ENCODE measurements around the gene RRP1. TPM values are rescaled to one million over a fixed set of nuclear protein-coding genes. Genes with fewer than 3 reads are reported as not detected.

RRP1 gene
- polyA plus RNA-seq, 1 of the 3 experiments (the other 2 are of a cell fraction) = 22.7 TPM

DNA sequence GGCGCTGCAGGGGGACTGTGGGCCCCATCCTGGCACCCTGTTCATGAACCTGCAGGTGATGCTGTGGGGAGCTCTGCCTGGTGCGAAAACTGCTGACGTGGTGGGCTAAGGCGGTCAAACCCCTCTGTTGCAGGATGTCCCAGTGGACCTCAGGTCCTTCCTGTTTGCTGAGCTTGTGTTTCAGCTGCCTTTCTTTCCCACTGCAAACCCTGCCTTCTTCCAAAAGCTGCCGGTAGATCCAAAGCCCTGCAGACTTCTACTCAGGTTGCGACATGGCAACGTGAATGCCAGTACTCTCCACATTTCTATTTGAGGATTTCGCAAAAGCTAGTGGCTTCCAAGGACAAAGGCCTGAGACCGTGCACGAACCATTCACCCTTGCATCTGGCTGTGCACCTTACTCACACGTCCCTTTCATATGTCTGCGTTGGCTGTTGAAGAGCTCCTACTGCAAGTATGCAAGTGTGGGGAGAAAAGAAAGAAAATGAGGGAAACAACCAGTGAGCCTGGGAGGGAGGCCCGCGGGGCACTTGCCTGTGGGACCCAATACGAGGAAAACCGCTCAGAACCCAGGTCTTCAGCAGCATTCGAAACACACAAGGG, 6.2 kb upstream of the RRP1 start:
- no peak overlapping the region for H3K4me3 ChIP-seq (ENCODE audit: low read depth in 2 of 2, low read length in 1 of 2)
- no peaks in the 10 kb centered on the region for H3K36me3 ChIP-seq (replicated peaks in 1 of 2; ENCODE audit: control insufficient read depth in 1 of 2, insufficient read depth in 2 of 2, low read length in 1 of 2)
- H3K79me2 ChIP-seq (ENCODE audit: insufficient read depth) = no peaks in the 10 kb centered on the region
- WGBS (ENCODE audit: low lambda C conversion rate) = 75% methylated on average over 17 of the region's 17 CpGs
- no peak for DNase-seq
- TF ChIP-seq RFX5 (IDR thresholded peaks at IDR 0.05; ENCODE audit: low read length) (no peak), JUND (IDR thresholded peaks at IDR 0.05) (no peak), EP300 (IDR thresholded peaks at IDR 0.05; ENCODE audit: borderline replicate concordance in 1 of 2, low read depth in 1 of 2, low read length in 1 of 2) (no peak), SMC3 (IDR thresholded peaks at IDR 0.05; ENCODE audit: low read depth, low read length) (no peak), ELF1 (IDR thresholded peaks at IDR 0.05) (no peak), NFIC (IDR thresholded peaks at IDR 0.05; ENCODE audit: borderline replicate concordance) (no peak), YY1 (IDR thresholded peaks at IDR 0.05; ENCODE audit: low read depth) (no peak), GATA2 (CRISPR knock-in tag; IDR thresholded peaks at IDR 0.05) (no peak), FOXM1 (IDR thresholded peaks at IDR 0.05; ENCODE audit: low read depth) (no peak)
- TF ChIP-seq, protein P1, sequence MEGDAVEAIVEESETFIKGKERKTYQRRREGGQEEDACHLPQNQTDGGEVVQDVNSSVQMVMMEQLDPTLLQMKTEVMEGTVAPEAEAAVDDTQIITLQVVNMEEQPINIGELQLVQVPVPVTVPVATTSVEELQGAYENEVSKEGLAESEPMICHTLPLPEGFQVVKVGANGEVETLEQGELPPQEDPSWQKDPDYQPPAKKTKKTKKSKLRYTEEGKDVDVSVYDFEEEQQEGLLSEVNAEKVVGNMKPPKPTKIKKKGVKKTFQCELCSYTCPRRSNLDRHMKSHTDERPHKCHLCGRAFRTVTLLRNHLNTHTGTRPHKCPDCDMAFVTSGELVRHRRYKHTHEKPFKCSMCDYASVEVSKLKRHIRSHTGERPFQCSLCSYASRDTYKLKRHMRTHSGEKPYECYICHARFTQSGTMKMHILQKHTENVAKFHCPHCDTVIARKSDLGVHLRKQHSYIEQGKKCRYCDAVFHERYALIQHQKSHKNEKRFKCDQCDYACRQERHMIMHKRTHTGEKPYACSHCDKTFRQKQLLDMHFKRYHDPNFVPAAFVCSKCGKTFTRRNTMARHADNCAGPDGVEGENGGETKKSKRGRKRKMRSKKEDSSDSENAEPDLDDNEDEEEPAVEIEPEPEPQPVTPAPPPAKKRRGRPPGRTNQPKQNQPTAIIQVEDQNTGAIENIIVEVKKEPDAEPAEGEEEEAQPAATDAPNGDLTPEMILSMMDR (IDR thresholded peaks at IDR 0.05) = no peak
- TF ChIP-seq, protein P2, sequence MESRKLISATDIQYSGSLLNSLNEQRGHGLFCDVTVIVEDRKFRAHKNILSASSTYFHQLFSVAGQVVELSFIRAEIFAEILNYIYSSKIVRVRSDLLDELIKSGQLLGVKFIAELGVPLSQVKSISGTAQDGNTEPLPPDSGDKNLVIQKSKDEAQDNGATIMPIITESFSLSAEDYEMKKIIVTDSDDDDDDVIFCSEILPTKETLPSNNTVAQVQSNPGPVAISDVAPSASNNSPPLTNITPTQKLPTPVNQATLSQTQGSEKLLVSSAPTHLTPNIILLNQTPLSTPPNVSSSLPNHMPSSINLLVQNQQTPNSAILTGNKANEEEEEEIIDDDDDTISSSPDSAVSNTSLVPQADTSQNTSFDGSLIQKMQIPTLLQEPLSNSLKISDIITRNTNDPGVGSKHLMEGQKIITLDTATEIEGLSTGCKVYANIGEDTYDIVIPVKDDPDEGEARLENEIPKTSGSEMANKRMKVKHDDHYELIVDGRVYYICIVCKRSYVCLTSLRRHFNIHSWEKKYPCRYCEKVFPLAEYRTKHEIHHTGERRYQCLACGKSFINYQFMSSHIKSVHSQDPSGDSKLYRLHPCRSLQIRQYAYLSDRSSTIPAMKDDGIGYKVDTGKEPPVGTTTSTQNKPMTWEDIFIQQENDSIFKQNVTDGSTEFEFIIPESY (IDR thresholded peaks at IDR 0.05; ENCODE audit: borderline replicate concordance, low read depth) = no peak
- no peaks in the 10 kb centered on the region for H3K4me1 ChIP-seq (ENCODE audit: control insufficient read depth in 1 of 2, insufficient read depth in 2 of 2, low read depth in 1 of 2, low read length in 1 of 2)
- ChIA-PET POLR2A (no interaction called here), CTCF (no interaction called here)
- no peaks in the 10 kb centered on the region for H4K20me1 ChIP-seq (ENCODE audit: insufficient read depth)
- no peak overlapping the region for H3K9ac ChIP-seq
- peaks cover 4% of the 10 kb centered on the region for H3F3A ChIP-seq (replicated peaks; ENCODE audit: insufficient read depth)
- no peak overlapping the region for H3K4me2 ChIP-seq
- H2AFZ ChIP-seq (ENCODE audit: low read depth) = no peak overlapping the region
- H3K27me3 ChIP-seq (ENCODE audit: insufficient read depth) = no peaks in the 10 kb centered on the region
- H3K9me3 ChIP-seq = no peaks in the 10 kb centered on the region
- no peaks in the 10 kb centered on the region for H3K9me2 ChIP-seq
- no peak overlapping the region for H3K27ac ChIP-seq (ENCODE audit: low read depth in 2 of 2, low read length in 1 of 2)

GRCh38 chr21:43785134-43785533, 4.2 kb upstream of the RRP1 start:
- H4K20me1 ChIP-seq (ENCODE audit: insufficient read depth) = no peaks in the 10 kb centered on the region
- no peaks in the 10 kb centered on the region for H3K36me3 ChIP-seq (replicated peaks in 1 of 2; ENCODE audit: control insufficient read depth in 1 of 2, insufficient read depth in 2 of 2, low read length in 1 of 2)
- no peak overlapping the region for H3K4me2 ChIP-seq
- H3F3A ChIP-seq (replicated peaks; ENCODE audit: insufficient read depth) = peaks cover 10% of the 10 kb centered on the region
- no peak overlapping the region for H3K27ac ChIP-seq (ENCODE audit: low read depth in 2 of 2, low read length in 1 of 2)
- TF ChIP-seq CHD2 (IDR thresholded peaks at IDR 0.05; ENCODE audit: low read length, partially characterized antibody) (no peak), FOXM1 (IDR thresholded peaks at IDR 0.05; ENCODE audit: low read depth) (no peak), NRF1 (IDR thresholded peaks at IDR 0.05; ENCODE audit: low read depth, low read length) (no peak), EZH2phosphoT487 (IDR thresholded peaks at IDR 0.05; ENCODE audit: borderline replicate concordance, low read depth) (no peak), SIN3A (IDR thresholded peaks at IDR 0.05; ENCODE audit: borderline replicate concordance, low read depth, low read length) (no peak), FOXJ3 (CRISPR knock-in tag; IDR thresholded peaks at IDR 0.05) (no peak), MEF2A (IDR thresholded peaks at IDR 0.05; ENCODE audit: borderline replicate concordance, low read depth) (no peak), RFX5 (IDR thresholded peaks at IDR 0.05; ENCODE audit: low read length) (no peak), GATA2 (CRISPR knock-in tag; IDR thresholded peaks at IDR 0.05) (no peak), SMC3 (IDR thresholded peaks at IDR 0.05; ENCODE audit: low read depth, low read length) (no peak)
- TF ChIP-seq, protein P1 (IDR thresholded peaks at IDR 0.05) = no peak
- no peak overlapping the region for H3K9ac ChIP-seq
- CTCF ChIA-PET = no interaction called here
- no peaks in the 10 kb centered on the region for H3K9me3 ChIP-seq
- WGBS (ENCODE audit: low lambda C conversion rate) = 29% methylated on average over 3 of the region's 3 CpGs
- no peaks in the 10 kb centered on the region for H3K9me2 ChIP-seq
- no peaks in the 10 kb centered on the region for H3K27me3 ChIP-seq (ENCODE audit: insufficient read depth)
- no peak overlapping the region for H2AFZ ChIP-seq (ENCODE audit: low read depth)
- POLR2A ChIA-PET = no interaction called here
- DNase-seq = no peak
- peaks cover 0 to under 1% of the 10 kb centered on the region in 2 experiments; a peak in 1 of 4 replicates for H3K4me1 ChIP-seq (ENCODE audit: control insufficient read depth in 1 of 2, insufficient read depth in 2 of 2, low read depth in 1 of 2, low read length in 1 of 2)
- H3K4me3 ChIP-seq (ENCODE audit: low read depth in 2 of 2, low read length in 1 of 2) = no peak overlapping the region
- peaks cover 7% of the 10 kb centered on the region for H3K79me2 ChIP-seq (ENCODE audit: insufficient read depth)
